ENCODE results near the gene FBN3.

FBN3 gene

DNA sequence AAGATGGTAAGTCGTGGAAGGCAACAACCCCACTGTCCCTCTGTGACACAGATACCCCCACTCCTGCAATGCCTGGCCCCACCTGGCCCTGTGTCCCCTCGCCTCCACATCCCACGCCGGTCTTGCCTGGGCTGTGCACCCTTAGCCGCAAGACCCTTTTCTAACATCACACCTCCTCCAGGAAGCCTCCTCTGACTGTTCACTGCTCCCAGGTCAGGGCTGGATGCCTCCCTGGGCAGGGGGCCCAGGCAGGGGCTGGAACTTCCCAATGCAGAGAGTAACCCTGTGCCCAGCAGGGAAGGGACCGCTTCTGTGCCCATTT, 1.3 kb downstream of the FBN3 start:
- FAIRE-seq: no peak

DNA sequence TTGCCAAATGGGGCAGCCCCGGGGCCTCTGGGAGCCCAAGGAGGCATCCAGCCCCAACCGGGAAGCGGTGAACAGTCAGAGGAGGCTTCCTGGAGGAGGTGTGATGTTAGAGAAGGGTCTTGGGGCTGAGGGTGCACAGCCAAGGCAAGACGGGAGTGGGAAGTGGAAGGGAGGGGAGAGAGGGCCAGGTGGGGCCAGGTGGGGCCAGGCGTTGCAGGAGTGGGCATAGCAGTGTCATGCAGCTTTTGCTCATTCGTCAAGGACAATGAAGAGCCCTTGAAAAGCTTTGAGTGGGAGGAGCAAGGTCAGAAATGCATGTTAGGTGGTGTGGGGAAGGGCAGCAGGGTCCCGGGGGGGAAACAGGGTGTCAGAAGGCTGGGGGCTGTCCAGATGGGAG, 1.8 kb downstream of the FBN3 start:
- FAIRE-seq: no peak

DNA sequence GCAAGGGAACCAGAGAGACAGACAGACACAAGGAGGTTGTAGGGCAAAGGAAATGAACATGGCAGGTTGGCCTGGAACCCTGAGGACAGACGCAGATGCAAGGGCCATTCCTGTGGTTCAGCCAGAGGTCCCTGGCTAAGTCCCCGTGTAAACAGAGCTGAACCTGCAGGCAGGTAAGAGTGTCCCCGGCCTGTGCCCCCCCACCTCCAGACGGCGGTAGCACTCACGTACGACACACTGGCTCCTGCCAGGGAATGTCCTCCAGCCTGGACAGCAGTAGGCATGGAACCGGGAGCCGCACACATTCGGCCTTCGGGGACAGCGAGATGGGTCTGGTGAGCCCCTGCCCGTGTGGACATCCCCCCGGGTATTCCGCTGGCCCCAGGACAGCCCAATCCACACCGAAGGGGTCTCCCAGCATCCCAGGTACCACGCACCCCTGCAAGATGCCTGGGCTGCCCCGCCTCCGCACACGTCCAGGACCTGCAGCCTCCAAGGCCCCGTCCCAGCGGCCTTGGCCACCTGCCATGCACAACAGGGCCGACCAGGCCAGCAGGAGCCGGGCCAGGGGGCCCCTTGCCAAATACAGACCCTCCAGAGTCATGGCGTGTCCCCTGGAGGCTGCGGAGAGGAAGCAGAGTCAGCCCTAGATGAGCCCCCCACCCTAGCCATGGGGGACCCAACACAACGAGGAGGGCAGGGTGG, 2.4 kb downstream of the FBN3 start:
- no peak for FAIRE-seq

DNA sequence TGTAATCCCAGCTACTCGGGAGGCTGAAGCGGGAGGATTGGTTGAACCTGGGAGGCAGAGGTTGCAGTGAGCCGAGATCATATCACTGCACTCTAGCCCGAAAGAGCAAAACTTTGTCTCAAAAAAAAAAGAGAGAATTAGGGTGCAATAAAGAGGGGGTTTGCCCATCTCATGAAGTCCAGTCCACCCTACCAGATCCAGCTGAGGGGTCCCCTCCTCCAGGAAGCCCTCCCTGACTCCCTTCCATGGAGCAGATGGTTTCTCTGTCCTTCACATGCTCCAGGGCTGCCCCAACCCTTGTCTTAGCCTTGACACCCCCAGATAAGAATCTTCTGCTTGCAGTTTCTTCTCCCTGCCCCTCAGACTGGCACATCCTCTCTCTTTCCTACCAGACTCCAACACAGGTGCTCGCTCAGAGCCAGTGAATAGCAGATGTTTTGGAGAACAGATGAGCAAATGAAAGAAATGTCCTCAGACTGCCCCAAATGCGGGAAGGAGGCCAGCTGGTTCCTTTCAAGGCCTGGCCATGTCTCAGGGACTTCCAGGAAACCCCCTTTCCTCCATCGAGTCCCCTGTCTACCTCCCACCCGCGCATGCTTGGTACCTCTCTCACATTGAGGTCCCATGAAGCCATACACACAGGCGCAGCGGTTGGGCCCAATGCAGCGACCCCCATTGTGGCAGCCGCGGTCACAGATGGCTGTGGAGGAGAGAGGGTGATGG, 5.0 kb downstream of the FBN3 start:
- FAIRE-seq: no peak

DNA sequence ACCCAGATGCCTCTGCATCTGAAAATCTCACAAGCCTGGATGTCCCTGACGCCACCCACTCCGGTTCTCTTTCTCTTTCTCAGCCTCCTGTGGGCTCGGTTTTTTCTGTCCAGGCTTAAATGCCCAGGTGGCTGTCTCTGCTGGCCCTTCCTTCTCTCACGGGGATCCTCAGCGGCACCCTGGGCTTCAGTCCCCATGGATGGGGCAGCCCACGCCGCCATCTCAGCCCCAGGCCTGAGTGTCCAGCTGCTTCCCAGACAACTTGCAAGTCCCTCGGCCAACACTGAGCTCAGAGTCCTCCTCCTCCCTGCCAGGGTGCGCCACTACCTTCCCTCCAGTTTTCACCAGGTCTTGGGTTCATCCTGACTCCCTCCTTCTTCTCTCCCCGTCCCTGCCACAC, 6.4 kb downstream of the FBN3 start:
- no peak for FAIRE-seq

DNA sequence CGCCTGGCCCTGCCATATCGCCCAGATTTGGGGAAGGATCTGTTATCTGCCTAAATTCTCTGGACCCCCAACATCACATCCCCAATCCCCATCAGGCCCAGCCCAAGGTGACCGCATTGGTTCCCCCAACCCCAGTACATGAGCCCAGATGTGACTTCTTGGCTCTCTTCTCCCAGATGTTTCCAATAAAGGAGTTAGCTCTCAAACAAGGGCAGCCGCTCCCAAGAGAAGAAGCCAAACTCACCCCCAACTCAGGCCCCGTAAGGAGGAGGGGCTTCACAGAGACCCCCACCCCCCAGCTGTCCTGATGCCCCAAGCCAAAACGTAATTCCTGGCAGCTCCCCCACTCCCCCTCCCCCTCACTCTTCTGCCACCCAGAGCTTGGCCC, 6.9 kb downstream of the FBN3 start:
- no peak for FAIRE-seq

DNA sequence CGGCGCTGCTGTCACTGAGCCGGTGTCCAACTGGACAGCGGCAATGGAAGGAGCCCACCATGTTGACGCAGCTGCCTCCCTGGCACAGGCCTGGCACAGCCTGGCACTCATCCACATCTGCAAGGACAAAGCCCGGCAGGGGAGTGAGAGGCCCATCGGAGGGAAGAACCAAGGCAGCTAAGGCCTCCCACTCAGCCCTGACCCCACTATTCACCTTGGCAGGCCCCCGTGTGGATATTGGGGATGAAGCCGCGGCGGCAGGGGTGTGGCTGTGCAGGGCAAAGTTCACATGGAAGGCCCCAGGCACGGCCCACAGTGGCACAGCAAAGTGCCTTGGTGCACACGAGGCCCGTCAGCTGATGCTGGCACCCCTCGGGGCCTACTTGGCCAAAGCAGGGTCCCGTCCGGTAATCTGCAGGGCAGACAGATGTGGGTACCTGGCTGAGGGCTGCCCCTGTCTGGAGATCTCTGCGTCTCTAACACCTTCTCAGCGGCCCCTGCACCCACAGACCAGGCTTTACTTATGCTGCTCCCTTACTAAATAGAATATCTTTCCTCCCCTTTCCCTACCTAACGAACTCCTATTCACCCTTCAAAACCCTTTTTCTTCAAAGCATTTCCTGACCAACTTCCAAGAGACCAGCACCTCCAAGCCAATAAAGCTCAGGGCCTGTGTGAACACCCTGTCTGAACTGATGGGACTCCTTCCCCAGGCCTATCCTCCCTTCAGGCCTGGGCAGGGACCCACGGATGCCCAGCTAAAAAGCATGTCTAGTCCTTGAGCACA, 7.5 kb downstream of the FBN3 start:
- FAIRE-seq: no peak

DNA sequence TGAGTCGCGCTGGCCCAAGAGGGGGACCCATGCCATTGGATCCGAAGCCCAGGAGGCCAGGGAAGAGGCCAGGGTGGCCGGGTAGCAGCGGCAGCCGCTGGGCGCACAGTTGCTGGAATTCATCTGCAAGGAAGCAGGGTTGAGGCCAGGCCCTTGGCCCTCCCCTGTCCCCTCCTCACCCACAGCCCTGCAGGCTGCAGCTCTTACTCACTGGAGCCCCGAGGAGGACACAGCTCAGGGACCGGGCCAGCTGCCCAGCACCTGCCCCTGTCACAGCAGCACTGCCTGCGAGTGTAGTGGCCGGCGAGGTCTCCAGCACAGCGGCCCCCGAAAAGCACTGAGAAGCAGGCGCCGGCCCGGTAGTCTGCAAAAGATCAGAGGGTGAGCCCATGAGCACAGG, 11.2 kb downstream of the FBN3 start:
- FAIRE-seq: no peak

DNA sequence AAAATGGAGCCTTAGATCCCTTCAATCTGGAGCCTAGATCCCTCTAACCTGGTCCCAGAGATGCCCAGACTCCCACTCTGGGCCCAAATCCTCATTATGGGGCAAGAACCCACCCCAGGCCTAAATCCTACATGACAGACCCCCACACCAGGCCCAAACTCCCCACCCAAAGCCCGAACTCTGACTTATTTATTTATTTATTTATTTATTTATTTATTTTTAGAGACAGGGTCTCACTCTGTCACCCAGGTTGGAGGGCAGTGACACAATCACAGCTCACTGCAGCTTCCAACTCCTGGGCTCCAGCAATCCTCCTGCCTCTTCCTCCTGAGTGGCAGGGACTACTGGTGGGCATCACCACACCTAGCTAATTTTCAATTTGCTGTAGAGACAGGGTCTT, 12.0 kb downstream of the FBN3 start:
- no peak for FAIRE-seq

DNA sequence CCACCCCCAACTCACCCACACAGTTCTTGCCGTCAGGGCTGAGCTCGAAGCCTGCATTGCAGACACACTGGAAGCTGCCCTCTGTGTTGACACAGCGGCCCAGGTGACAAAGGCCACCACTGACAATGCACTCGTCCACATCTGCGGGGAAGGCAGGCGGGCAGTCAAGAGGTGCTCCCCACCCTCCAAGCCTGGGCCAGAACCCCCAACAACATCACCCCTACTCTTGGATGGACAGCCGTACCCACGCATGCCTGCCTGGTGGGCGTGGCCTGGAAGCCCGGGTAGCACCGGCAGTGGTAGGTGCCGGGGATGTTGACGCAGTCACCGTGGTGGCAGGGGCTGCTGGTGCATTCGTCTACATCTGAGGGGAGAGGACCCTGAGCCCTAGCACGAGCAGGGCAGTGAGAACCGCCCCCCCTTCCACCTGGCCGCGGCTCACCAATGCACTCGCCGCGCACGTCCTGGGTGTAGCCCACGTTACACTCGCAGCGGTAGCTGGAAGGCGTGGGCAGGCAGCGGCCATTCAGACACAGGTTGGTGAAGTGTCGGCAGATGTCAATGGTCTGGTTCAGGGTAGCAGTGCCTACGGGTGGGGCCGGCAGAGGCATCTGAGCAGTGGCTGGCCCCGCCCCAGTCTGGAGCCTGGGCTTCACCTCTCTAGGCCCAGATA, 13.3 kb downstream of the FBN3 start:
- no peak for FAIRE-seq

DNA sequence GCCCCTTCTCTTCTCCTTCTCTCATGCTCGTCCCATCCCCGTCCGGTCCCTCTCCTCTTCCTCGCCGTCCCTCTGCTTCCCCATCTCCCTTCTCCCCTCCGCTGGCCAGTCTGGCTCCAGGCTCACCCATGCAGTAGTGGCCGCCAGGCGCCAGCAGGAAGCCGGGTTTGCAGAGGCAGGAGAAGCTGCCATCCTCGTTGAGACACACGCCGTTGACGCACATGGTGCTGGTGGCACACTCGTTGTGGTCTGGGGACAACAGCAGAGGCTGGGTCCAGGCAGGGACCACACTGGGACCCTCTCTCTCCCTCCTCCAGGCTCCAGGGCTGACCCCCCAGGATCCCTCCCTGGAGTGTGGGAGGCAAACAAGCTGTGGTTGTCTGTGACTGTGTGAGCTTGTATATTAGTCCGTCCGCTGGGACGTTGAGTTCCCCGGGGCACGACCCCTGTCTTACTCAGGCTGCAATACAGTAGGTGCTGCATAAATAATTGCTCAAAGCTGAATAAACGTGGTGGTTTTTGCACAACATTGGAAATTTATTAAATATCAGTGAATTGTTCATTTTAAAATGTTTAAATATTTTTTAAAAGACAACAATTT, 16.4 kb downstream of the FBN3 start:
- FAIRE-seq: no peak

DNA sequence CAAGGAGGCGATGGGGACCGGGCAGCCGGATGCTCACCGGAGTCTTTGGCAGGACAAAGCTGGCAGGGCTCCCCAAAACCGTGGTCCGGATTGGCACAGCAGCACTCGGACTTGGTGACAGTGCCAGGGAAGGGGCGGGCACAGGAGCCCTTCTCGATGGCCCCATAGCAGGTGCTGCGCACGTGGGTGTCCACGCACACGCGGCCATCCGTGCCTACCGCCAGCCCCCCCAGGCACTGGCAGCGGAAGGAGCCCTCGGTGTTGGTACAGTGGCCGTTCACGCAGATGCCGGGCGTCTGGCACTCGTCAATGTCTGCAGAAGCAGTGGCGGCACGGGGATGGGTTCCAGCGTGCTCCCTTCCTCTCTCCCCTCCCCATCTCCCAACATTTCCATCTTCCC, 17.9 kb downstream of the FBN3 start:
- FAIRE-seq: no peak

DNA sequence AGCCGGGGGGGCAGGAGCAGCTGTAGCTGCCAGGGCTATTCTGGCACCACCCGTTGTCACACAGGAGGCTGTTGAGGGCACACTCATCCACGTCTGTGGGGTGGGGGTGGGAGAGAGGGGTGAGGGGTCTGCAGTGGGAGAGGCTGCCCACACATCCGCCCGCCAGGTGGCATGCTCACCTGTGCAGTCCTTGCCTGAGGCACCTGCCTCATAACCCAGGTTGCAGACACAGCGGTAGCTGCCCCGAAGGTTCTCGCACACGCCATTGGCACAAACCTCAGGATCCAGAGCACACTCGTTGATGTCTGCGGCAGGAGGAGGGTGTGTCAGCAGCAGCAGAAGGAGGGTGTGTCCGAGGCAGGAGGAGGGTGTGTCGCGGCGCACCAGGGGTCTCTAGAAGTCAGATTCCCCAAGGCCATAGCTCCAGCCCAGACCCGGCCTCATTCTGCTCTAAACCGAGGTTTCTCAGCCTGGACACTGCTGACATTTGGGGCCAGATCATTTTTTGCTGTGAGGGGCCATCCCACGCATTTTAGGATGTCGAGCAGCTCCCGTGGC, 20.3 kb downstream of the FBN3 start:
- FAIRE-seq: no peak

DNA sequence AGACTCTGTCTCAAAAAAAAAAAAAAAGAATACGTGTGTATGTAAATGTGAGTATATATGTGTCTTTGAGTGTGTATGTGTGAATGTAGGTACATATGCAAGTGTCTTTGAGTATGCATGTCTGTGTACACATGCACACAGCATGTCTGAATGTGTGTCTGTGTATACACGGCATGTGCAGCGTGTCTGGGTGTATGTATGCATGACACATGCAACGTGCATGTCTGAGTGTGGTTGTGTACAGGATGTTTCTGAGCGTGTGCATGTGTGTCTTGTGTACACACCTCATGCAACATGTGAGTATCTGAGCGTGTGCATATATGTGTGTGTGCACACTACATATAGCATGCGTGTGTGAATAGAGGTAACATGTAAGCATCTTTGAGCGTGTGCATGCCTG, 20.8 kb downstream of the FBN3 start:
- no peak for FAIRE-seq

DNA sequence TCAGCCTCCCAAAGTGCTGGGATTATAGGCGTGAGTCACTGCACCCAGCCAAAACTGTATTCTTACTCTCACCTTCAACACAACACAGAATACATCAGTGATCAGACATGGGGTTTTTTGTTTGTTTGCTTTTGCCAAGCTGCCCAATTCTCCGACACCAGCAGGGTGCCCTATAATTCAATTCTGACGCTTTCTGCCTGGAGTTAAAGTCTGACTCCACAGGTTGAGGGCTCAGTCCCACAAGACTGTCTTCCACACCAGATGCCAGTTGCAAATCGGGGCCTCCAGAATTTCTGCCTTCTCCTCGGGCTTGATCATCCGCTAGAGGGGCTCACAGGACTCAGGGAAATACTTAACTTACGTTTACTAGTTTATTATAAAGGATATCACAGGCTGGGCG, 22.1 kb downstream of the FBN3 start:
- no peak for FAIRE-seq

DNA sequence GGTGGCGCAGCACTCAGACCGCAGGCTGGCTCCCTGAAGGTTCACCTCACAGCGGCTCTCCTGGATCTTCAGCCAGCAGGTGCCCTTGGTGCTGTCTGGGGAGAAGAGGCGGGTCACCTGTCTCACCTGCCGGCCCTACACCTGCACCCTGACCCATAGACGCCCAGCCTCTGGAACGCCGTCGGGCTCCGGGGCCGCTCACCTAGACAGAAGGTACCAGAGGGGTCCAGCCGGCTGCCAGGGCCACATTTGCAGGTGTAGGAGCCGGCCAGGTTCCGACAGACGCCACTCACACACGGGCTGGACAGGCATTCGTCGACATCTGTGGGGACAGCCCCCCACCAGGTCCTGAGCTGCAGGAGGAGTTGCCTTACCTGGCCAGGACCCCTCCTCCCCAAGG, 22.9 kb downstream of the FBN3 start:
- no peak for FAIRE-seq

DNA sequence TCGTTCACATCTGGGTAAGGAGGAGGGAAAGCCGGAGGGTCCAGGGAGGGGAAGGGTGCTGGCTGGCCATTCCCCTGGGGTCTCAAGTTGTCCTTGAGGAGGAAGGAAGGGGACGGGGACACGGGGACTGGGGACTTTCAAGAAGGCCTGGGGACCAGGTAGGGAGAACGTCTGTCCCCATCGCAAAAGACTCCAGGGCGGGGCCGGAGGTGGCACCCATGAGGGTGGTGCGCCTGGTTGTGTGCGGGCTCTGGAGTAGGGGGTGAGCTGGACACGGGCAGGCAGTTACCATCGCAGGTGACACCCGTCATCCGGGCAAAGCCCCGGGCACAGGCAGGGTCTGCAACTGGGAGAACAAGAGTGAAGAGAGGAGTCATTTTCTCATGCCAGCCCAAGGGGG, 23.4 kb downstream of the FBN3 start:
- no peak for FAIRE-seq

DNA sequence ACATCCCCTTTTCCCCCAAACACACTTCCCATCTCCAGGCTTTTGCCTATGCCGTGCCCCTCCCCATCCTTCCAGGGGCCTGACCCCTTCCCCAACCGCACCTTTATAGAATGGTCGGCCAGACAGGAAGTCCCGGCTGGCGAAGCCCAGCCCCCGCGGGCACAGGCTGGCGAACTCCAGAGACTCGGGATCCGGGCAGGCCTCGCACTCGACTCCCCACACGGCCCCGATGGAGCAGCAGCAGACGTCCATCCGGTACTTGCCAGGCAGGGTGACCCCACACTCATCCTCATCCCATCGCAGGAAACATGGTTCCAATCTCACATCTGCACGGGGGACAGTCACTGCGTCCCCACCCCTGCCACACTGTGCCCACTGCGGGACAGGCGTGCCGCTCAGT, 25.7 kb downstream of the FBN3 start:
- no peak for FAIRE-seq

DNA sequence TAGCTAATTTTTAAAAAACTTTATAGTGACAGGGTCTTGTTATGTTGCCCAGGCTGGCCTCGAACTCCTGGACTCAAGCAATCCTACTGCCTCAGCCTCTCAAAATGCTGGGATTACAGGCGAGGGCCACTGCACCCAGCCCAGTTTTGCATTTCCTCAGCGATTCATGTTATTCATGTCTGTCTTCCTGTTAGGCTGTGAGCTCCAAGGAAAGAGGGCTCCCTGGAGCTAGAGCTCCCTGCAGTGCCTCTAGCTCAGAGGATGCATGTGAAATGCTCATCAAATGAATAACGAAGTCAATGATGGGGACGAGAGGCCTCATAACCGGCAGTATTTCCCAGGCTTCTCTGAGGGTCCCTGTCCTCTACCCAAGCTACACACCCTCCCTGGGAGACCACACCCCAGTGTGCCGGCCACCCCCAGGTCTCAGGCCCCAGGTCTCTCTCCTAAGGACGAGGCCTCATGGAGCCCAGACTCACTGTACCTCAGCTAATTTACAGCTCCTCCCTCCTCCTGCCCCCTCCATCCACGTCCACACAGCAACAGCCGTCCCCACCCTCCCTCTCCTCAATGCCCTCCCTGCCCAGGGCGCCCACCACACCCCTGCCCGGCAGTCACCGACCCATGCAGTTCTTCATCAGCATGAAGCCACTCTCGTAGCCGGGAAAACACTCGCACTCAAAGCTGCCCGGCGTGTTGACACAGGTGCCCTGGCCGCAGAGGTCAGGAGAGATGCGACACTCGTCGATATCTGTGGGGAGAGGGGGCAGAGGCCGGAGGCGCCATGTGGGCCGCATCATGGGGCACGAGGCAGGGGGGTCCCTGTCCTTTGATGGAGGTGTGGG, 28.5 kb downstream of the FBN3 start:
- no peak for FAIRE-seq

DNA sequence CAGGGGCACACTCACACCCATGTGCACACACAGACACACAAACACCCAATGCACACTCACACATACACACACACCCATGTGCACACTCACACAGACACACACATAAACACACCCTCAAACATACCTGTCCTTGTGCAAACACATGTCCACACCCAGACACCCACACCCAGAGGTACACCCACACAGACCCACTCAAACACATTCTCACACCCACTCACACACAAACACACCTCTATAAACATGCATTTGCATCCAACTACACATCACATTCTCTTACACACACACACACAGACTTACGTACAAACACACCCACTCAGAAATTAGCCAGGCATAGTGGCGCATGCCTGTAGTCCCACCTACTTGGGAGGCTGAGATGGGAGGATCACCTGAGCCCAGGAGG, 31.4 kb downstream of the FBN3 start:
- no peak for FAIRE-seq

DNA sequence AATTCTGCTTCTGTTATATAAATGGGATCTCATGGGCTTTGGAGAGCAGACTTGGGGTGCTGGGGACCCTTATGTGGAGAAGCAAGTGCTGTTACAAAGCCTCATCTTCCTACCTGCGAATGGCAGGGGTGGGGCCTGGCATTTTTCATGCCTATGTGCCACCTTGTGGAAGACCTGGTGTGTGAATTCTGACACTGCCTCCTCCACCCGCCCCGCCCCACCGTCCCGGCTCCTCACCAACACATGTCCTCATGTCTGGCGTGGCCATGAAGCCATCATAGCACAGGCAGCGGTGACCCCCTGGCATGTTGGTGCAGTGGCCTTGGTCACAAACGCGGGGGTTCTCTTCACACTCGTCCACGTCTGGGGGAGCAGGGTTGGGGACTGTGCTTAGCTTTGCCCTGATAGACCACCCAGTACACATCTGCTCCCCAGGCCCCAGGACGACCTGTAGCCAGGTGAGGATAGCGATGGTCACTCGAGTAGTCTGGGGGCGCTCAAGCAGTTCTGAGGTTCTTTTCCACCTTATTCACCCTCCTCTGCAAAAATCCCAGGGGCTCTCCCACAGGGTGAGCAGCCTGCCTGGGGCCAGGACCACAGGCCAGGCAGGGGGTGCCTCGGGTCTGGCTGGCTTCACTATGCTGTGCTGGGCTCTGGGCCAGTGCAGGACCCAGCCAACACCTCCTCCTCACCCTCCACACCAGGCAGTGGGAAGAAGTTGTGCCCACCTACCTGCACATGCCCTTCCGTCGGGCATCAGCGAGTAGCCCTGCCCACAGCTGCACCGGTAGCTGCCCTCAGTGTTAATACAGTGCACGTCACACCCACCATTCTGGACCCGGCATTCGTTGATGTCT, 32.7 kb downstream of the FBN3 start:
- no peak for FAIRE-seq

Measured in endometrium (tissue), 2 donors.